HG03045 (cell line): ENCODE data around the gene NR6A1.
"Not testable (repeated sequence)": the region's sequence is repeated elsewhere in the genome, so short reads cannot be mapped to it uniquely, and the experiment has no call there.

Experiments used
- ATAC-seq: cut with Tn5 transposase; IDR thresholded peaks from one replicate; pipeline ENCODE4 v1.9.1; 2021; ENCODE audit warnings: mild to moderate bottlenecking, moderate library complexity; ENCODE audit not compliant: unreplicated experiment

NR6A1 gene

DNA sequence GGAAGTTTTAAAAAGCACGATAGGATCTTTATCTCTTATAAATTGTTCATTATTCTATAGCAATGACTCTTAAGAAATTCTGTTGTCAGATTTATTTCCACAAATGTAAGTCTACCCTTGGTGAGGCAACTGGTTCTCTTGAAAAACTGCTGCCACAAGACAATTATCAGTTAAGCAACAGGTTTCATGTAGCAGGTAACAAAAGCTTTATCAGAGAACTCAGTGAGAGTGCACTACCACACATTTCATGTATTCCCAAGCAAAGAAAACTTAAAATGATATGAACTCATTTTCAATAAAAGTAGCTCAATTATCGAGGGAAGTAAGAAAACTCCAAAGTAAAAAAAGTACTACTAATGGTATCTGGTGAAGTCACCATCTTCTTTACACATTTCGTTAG lies 9.4 kb downstream of the NR6A1 start:
- no peak for ATAC-seq

- ATAC-seq: no peak
Observed at GRCh38 chr9:124761196-124761595, 9.9 kb downstream of the NR6A1 start.

GRCh38 chr9:124760719-124761118 lies 10.4 kb downstream of the NR6A1 start:
- ATAC-seq: no peak

GRCh38 chr9:124759327-124759726 lies 11.8 kb downstream of the NR6A1 start:
- no peak for ATAC-seq

- no peak for ATAC-seq
Observed at GRCh38 chr9:124758691-124759090, 12.4 kb downstream of the NR6A1 start.

- no peak for ATAC-seq
Observed at GRCh38 chr9:124758061-124758460, 13.1 kb downstream of the NR6A1 start.

DNA sequence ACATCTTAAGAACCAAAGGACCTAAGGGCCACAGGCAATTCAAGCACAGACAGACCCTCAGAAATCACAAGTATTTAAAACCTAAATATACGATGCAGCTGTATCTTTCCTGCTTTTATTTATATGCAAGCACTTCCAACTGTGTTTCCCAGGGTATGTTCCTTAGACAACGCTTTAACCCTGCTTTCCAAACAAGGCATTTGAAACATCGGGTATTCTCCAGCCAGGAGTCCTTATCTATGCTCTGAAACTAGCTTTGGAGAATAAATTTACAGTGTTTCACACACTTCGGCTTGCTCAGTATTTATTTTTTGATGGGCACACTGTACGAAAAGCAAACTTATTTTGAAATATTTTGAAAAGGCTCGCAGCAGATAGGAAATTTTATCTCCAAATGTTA lies 13.5 kb downstream of the NR6A1 start:
- no peak for ATAC-seq

DNA sequence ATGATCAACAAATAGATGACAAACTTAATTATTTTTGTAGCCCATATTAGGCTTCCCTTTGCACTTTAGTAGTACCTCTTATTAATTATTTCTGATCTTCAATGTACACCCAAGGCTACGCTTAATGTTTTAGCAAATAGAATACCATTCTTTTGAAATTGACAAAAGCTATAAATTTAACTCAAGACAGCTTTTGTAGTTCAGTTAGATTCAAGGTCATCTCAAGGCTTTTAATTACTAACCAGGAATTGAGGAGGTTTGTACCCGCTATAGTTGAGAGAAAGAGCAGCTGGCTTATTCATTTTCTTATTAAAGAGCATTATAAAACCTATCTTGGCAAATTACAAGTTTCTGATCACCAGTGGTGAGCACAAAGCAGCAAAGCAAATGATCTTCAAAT lies 15.1 kb downstream of the NR6A1 start:
- ATAC-seq: no peak

DNA sequence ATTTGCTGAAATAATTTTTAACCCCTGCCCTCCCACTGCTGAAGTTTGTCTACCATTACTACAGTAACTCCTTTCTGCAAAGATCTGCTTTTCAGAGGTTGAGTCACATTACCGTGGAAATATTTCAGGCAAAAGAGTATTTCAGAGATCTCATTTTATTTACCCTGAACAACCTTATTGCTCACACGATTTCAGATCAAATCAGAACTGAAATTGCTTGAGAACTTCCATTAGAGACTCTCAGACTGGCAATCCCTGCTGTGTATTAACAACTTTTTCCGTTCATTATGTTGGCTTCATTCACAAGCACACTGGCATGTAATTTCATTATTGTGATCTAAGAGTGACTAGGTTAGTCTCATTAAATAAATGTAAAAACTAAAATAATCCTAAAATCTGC lies 16.1 kb downstream of the NR6A1 start:
- no peak for ATAC-seq

GRCh38 chr9:124754289-124754688 lies 16.8 kb downstream of the NR6A1 start:
- no peak for ATAC-seq

DNA sequence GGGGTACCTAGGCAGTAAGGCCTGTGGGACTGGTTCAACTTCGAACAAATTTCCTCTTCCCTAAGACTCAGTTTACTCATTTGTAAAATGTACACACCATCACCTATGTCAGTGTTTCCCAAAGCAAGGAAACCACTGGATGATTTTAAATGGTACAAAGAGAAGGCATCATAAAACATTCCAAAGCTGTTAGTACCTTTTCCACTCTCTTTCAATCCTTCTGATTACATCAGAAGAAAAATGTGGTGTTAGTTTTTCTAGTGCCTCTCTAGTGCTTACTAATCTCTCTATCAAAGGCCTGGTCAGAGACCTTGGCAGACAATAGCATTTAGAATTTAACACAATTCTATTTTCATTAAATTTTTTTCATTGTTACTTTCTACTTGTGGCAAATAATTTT lies 18.1 kb downstream of the NR6A1 start:
- ATAC-seq: no peak

- no peak for ATAC-seq
Observed at GRCh38 chr9:124749781-124750180, 21.3 kb downstream of the NR6A1 start.

DNA sequence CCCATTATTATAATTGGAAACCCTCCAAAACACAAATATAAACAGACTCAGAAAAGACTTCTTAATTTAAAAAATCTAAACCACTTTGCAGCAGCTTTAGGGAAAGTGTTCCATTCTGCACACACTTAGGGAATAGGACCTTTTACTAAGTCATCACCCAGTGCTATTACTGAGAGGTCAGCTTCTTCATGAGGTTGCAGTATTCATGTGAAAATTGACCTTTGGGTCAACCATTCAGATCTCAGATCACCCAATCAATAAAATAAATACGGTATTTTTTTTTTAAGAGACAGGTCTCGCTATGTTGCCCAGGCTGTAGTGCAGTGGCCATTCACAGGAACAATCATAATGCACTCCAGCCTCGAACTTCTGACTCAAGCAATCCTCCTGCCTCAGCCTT lies 21.8 kb downstream of the NR6A1 start:
- ATAC-seq: no peak

DNA sequence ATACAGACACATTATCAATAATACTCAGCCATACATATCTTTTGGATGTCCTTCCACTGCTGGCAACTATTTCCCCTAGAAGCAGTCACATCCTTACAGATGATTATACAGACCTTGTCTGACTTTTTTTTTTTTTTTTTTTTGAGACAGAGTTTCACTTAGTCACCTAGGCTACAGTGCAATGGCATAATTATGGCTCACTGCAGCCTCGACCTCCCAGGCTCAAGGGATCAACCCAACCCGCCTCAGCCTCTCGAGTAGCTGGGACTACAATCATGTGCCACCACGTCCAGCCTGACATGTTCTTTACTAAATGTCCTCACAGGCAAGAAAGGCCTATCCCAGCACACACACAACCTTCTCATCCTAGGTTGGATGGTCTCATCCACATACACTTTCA lies 24.0 kb downstream of the NR6A1 start:
- no peak for ATAC-seq

DNA sequence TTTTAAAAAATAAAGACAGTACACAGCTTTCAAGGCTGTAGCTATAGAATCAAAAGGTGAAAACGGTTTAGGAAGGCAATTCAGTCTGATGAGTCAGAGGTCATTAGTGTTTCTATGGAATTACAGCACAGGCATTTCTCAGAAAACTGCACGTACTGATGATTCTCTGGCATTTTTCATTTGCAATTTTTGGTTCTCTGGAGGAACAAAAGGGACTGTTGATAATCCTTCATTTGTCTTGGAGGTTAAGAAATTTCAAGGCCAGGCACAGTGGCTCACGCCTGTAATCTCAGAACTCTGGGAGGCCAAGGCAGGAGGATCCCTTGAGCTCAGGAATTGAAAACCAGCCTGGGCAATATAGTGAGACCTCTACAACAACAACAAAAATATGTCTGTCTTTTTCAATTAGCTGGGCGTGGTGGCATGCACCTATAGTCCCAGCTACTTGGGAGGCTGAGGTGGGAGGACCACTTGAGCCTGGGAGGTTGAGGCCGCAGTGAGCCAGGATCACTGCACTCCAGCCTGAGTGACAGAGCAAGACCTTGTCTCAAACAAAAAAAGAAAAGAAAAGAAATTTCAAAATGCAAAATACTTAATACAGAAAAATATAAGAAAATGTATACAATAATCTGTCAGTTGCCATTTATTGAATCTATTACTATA lies 27.3 kb downstream of the NR6A1 start:
- ATAC-seq: no peak

DNA sequence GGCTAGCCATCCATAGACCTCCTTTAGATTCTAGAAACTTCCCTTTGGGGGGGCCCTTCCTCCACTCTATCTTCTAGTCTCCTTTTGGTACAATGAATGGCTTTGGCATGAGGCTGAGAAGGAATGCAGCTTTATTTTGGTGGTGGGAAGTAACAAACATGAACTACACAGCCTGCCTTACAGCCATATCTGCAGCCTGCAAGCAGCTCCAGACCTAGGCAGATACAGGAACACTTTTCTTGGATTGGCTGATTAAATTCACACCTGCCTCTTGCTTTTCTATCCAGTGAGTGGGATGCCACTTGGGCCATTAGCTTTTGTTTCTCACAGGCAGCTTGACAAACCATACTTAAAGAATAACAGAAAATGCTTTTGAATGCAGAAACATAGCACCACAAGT lies 28.2 kb downstream of the NR6A1 start:
- ATAC-seq: no peak

GRCh38 chr9:124741662-124742061 lies 29.4 kb downstream of the NR6A1 start:
- ATAC-seq: no peak

DNA sequence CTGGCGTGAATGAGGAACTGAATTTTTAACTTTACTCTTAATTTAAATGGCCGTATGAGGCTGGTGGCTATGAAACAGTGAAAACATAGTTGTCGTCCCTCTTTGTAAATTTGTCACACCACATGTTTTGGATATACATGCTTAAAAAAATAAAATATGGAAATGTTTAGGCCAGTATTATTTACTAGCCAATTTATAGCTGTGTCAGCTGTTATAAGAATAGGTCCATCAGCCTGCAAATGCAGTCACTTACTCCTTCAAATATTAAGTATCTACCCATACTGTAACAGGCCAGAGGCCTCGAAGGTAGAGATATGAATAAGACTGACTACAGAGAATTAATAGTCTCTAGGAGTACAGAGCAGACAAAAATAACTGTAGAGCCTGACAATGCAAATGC lies 30.0 kb downstream of the NR6A1 start:
- ATAC-seq: no peak

GRCh38 chr9:124739360-124739759 lies 31.8 kb downstream of the NR6A1 start:
- ATAC-seq: no peak

DNA sequence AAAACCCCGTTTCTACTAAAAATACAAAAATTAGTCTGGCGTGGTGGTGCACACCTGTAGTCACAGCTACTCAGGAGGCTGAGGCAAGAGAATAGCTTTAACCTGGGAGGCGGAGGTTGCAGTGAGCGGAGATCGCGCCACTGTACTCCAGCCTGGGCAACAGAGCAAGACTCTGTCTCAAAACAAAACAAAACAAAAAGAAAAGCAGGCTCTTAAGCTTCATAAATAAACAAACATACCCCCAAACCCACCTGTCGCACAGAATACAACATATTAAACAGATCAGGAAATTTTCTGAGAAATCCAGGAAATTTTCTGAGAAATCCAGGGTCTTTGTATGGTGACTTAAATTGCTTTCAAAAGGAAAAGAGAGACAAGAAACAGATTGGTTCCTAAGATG lies 33.0 kb downstream of the NR6A1 start:
- ATAC-seq: not testable (repeated sequence)

DNA sequence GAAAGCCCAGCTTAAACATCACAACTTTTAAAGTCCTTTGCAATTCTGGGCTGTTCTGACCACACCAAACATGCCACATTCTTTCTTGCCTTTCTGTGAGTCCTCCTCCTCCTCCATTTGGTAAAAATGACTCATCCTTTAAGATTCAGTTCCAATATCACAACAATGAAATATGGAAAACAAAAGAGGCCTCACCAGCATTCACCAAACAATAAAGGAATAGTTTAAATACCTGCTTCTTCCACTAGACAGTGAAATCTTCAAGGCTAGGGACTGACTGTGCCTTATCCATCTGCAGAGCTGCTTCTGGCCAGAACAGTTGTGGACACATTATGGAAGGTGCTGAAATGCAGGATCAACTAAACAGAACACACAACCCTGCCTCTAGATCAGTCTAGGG lies 36.0 kb downstream of the NR6A1 start:
- no peak for ATAC-seq

GRCh38 chr9:124734741-124735083 lies 36.4 kb downstream of the NR6A1 start:
- not testable (repeated sequence) for ATAC-seq

DNA sequence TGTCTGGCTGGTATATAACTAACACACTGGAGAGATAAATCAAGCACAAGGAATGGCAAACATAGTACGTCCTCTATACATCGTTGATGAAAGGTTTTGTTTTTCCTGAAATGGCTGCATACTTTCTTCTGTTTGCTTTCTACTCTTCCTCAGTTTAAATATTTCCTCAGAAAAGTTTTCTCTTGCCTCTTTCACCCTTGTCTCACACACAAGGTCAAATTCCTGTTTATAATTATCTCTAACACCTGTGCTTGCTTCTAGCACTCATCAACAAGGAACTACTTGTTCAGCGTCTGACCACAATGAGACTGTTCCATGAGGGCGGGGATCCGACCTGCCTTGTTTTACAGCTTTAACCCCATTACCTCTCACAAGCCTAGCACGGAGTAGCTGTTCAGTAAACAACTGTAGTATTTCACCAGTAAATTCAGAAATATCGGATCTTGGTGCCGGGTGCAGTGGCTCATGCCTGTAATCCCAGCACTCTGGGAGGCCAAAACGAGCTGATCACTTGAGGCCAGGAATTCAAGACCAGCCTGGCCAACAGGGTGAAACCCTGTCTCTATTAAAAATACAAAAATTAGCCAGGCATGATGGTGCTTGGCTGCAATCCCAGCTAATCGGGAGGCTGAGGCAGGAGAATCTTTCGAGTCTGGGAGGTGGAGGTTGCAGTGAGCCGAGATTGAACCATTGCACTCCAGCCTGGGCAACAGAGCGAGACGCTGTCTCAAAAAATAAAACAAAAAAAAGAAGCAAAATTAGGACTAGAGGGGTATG lies 37.0 kb downstream of the NR6A1 start:
- no peak for ATAC-seq
